ENCODE measurements around the gene LCN12. TPM values are rescaled to one million over a fixed set of nuclear protein-coding genes. Genes with fewer than 3 reads are reported as not detected.

LCN12 gene
- total and polyA plus RNA-seq, 2 donors, result 0.41 TPM; not detected in 1

DNA sequence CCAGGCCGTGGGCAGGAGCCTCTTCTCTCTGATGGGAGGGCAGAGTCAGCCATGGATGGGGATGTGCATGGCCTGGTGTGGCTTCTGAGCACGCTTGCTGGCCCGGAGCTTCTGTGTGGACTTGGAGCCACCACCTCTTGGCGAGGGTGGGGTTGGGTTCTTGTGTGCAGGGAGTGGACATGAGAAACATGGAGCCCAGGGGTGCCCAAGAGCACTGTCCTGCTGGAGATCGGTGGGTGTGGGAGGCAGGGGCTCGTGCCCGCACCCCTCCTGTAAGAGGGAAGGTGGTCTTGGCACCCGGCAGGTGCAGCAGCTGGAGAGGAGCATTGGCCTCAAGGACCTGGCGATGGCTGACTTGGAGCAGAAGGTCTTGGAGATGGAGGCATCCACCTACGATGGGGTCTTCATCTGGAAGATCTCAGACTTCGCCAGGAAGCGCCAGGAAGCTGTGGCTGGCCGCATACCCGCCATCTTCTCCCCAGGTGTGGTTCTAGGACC lies 31.3 kb upstream of the LCN12 start:
- DNase-seq (ENCODE audit: extremely low spot score), result no peak
- Histone ChIP-seq H3K4me1 (ENCODE audit: insufficient read depth) (no peaks in the 10 kb centered on the region), H3K36me3 (ENCODE audit: insufficient read depth) (no peaks in the 10 kb centered on the region), H3K27ac (ENCODE audit: low read depth) (no peak overlapping the region), H3K4me3 (ENCODE audit: low read depth, low read length) (no peak overlapping the region)
- WGBS, result 97% methylated on average over 14 of the region's 14 CpGs

GRCh38 chr9:136921307-136921706 lies 30.8 kb upstream of the LCN12 start:
- no peak for DNase-seq (ENCODE audit: extremely low spot score)
- no peak overlapping the region for H3K27ac ChIP-seq (ENCODE audit: low read depth)
- 86% methylated on average over 11 of the region's 11 CpGs for WGBS
- no peaks in the 10 kb centered on the region for H3K4me1 ChIP-seq (ENCODE audit: insufficient read depth)
- H3K4me3 ChIP-seq (ENCODE audit: low read depth, low read length), result no peak overlapping the region
- no peaks in the 10 kb centered on the region for H3K36me3 ChIP-seq (ENCODE audit: insufficient read depth)

DNA sequence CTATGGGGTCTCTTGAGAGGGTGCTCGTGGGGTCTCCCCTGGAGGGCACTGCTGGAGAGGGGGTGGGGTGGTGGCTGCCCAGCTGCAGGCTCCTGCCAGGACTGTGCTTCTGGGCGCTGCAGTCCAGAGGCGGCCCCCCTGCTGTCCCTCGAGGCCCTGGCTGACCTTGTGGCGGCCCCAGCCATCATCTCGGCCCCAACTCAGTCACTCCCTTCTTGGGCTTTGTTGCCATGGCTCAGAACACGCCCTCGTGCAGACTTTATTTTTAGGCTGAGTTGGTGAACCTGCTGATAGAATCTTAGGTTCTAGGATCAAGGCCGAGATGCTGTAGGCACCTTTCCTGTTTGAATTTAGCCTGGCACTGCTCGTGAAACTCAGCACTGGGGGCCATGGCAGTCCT lies 30.4 kb upstream of the LCN12 start:
- Histone ChIP-seq H3K27ac (ENCODE audit: low read depth) (no peak overlapping the region), H3K4me1 (ENCODE audit: insufficient read depth) (no peaks in the 10 kb centered on the region), H3K36me3 (ENCODE audit: insufficient read depth) (no peaks in the 10 kb centered on the region), H3K4me3 (ENCODE audit: low read depth, low read length) (no peak overlapping the region)
- DNase-seq (ENCODE audit: extremely low spot score), result no peak
- WGBS, result 77% methylated on average over 10 of the region's 10 CpGs

DNA sequence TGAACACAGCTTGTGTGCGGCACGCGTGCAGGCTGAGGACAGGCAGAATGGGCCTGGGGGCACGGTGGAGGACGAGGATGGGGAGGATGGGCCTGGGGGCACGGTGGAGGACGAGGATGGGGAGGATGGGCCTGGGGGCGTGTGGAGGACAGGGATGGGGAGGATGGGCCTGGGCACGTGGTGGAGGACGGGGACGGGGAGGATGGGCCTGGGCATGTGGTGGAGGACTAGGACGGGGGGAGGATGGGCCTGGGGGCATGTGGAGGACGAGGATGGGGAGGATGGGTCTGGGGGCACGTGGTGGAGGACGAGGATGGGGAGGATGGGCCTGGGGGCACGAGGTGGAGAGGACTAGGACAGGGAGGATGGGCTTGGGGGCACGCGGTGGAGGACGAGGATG lies 29.5 kb upstream of the LCN12 start:
- no peak overlapping the region for H3K27ac ChIP-seq (ENCODE audit: low read depth)
- WGBS, result 91% methylated on average over 19 of the region's 19 CpGs
- H3K4me1 ChIP-seq (ENCODE audit: insufficient read depth), result no peaks in the 10 kb centered on the region
- no peak overlapping the region for H3K4me3 ChIP-seq (ENCODE audit: low read depth, low read length)
- no peak for DNase-seq (ENCODE audit: extremely low spot score)
- no peaks in the 10 kb centered on the region for H3K36me3 ChIP-seq (ENCODE audit: insufficient read depth)

- Histone ChIP-seq H3K36me3 (ENCODE audit: insufficient read depth) (no peaks in the 10 kb centered on the region), H3K4me3 (ENCODE audit: low read depth, low read length) (no peak overlapping the region), H3K4me1 (ENCODE audit: insufficient read depth) (no peaks in the 10 kb centered on the region), H3K27ac (ENCODE audit: low read depth) (no peak overlapping the region)
- WGBS, result 96% methylated on average over 19 of the region's 19 CpGs
- DNase-seq (ENCODE audit: extremely low spot score), result no peak
These were observed 28.2 kb upstream of the LCN12 start for GRCh38 chr9:136923881-136924280.

DNA sequence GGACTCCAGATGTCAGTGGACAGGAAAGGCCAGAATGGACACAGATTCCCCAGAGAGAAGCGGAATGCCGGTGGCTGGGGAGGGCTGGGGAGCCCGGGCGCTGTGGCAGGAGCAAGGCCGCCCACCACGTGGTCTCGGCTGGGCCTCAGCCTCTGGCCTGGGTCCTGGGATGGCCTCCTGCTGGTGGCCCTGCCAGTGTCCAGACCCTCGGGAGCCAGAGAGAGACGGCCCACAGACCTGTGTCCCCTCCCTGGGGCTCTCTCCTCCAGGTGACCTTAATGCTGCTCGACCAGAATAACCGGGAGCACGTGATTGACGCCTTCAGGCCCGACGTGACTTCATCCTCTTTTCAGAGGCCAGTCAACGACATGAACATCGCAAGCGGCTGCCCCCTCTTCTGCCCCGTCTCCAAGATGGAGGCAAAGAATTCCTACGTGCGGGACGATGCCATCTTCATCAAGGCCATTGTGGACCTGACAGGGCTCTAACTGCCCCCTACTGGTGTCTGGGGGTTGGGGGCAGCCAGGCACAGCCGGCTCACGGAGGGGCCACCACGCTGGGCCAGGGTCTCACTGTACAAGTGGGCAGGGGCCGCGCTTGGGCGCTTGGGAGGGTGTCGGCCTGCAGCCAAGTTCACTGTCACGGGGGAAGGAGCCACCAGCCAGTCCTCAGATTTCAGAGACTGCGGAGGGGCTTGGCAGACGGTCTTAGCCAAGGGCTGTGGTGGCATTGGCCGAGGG lies 26.5 kb upstream of the LCN12 start:
- Histone ChIP-seq H3K4me1 (ENCODE audit: insufficient read depth) (no peaks in the 10 kb centered on the region), H3K27ac (ENCODE audit: low read depth) (no peak overlapping the region), H3K4me3 (ENCODE audit: low read depth, low read length) (no peak overlapping the region), H3K36me3 (ENCODE audit: insufficient read depth) (no peaks in the 10 kb centered on the region)
- 80% methylated on average over 33 of the region's 33 CpGs for WGBS
- no peak for DNase-seq (ENCODE audit: extremely low spot score)

GRCh38 chr9:136926154-136926704 lies 25.8 kb upstream of the LCN12 start:
- 85% methylated on average over 9 of the region's 9 CpGs for WGBS
- no peaks in the 10 kb centered on the region for H3K36me3 ChIP-seq (ENCODE audit: insufficient read depth)
- no peak overlapping the region for H3K4me3 ChIP-seq (ENCODE audit: low read depth, low read length)
- no peak overlapping the region for H3K27ac ChIP-seq (ENCODE audit: low read depth)
- H3K4me1 ChIP-seq (ENCODE audit: insufficient read depth), result no peaks in the 10 kb centered on the region
- DNase-seq (ENCODE audit: extremely low spot score), result no peak

DNA sequence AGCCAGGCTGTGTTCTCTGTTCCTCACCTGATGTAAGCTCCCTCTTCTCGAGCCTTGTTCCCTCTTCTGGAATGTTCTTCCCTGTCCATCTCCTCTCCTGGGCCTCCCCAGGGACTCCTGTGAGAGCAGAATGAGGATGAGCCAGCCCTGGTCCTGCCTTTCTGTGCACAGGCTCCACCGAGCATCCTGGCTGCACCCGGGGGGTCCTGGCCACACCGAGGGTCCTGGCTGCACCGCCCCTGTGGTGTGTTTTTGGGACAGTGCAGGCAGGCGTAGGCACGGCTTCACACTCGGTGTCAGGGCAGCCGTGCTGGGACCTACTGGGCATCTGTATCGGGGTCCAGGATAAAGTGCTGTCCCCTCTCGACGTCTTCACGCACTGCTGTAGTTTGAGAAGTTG lies 25.3 kb upstream of the LCN12 start:
- DNase-seq (ENCODE audit: extremely low spot score), result no peak
- no peak overlapping the region for H3K27ac ChIP-seq (ENCODE audit: low read depth)
- no peak overlapping the region for H3K4me3 ChIP-seq (ENCODE audit: low read depth, low read length)
- no peaks in the 10 kb centered on the region for H3K4me1 ChIP-seq (ENCODE audit: insufficient read depth)
- 95% methylated on average over 13 of the region's 13 CpGs for WGBS
- no peaks in the 10 kb centered on the region for H3K36me3 ChIP-seq (ENCODE audit: insufficient read depth)

DNA sequence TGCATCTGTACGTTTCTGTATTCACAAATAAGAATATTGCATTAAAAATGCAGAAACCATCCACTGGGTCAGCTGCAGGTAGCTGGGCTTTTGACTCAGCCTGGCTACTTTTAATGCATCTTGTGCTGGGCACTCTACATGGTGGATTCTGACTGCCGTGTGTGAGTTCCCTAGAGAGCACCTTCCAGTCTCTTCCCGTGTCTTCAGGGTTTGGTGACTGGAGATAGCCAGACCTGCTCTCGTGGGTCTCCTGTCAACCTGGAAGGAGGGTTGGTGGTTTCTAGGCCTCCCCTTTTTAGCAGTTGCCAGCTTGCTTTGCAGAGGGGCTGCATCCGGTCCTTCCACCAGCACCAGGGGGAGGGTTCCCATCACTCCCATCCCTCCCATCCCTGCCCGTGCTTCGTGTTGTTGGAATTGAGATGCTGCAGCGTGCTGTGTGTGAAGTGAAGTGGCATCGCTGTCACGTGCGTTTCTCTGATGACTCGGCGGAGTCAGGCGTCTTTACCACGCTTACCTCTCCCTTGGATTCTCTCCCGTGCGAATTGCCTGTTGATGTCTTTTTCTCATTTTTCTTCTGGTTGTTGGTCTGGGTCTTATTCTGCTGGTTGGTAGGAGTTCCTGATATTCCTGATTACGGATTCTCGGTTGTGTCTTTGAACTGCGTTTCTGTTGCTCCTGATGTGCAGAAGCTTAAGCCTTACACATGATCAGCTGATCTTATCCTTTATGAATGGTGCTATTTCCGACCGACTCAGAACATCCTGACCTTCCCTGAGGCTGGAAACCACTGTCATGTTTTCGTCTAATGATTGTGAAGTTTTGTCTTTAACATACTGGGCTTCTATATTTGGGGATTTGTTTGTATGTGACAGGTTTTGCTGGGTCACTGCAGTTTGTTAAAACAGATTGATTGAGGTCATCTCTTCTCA lies 24.5 kb upstream of the LCN12 start:
- WGBS, result 76% methylated on average over 23 of the region's 23 CpGs

DNA sequence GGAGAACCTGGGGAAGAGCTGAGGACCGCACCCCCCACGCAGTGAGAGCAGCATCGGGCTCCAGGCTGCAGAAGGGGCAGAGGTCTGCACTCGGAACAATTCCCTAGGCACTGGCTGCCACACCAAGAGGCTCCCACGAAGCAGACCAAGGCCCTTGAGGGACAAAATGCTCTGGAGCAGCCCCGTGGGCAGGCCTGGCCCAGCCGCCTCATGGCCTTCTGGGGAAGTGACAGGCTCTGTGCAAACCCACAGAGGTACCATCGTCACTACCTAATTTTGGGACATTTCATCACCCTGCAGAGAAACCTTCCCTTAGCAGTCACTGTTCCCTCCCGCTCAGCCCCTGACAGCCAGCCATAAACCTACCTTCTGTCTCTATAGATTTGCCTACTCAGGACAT lies 23.5 kb upstream of the LCN12 start:
- H3K4me1 ChIP-seq (ENCODE audit: insufficient read depth), result no peaks in the 10 kb centered on the region
- no peak overlapping the region for H3K27ac ChIP-seq (ENCODE audit: low read depth)
- H3K36me3 ChIP-seq (ENCODE audit: insufficient read depth), result no peaks in the 10 kb centered on the region
- H3K4me3 ChIP-seq (ENCODE audit: low read depth, low read length), result no peak overlapping the region
- DNase-seq (ENCODE audit: extremely low spot score), result no peak
- 77% methylated on average over 9 of the region's 9 CpGs for WGBS

More for the DNA sequence above, 24.5 kb upstream of the LCN12 start:
- no peaks in the 10 kb centered on the region for H3K4me1 ChIP-seq (ENCODE audit: insufficient read depth)
- no peak overlapping the region for H3K4me3 ChIP-seq (ENCODE audit: low read depth, low read length)
- no peak for DNase-seq (ENCODE audit: extremely low spot score)
- no peak overlapping the region for H3K27ac ChIP-seq (ENCODE audit: low read depth)
- no peaks in the 10 kb centered on the region for H3K36me3 ChIP-seq (ENCODE audit: insufficient read depth)

DNA sequence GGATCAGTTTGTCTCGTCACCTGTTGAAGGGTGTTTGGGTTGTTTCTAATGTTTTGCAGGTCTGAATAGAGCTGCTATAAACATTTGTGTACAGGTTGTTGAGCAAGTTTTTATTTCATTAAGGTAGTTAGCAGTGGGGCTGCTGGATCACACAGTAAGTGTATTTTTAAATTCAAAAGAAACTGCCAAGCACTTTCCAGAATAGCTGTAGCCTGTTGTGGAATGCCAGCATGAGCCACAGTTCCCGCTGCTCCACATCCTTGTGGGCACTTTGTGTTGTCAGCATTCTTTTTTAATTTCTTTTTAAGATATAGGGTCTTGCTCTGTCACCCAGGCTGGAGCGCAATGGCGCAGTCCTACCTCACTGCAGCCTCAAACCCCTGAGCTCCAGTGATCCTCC lies 22.1 kb upstream of the LCN12 start:
- no peak overlapping the region for H3K27ac ChIP-seq (ENCODE audit: low read depth)
- 93% methylated on average over 4 of the region's 4 CpGs for WGBS
- H3K36me3 ChIP-seq (ENCODE audit: insufficient read depth), result no peaks in the 10 kb centered on the region
- DNase-seq (ENCODE audit: extremely low spot score), result no peak
- H3K4me3 ChIP-seq (ENCODE audit: low read depth, low read length), result no peak overlapping the region
- H3K4me1 ChIP-seq (ENCODE audit: insufficient read depth), result no peaks in the 10 kb centered on the region

- Histone ChIP-seq H3K4me3 (ENCODE audit: low read depth, low read length) (no peak overlapping the region), H3K4me1 (ENCODE audit: insufficient read depth) (no peaks in the 10 kb centered on the region), H3K27ac (ENCODE audit: low read depth) (no peak overlapping the region), H3K36me3 (ENCODE audit: insufficient read depth) (no peaks in the 10 kb centered on the region)
- WGBS, result 100% methylated on average over 2 of the region's 2 CpGs
- DNase-seq (ENCODE audit: extremely low spot score), result no peak
These were observed 20.4 kb upstream of the LCN12 start for GRCh38 chr9:136931611-136932130.

- Histone ChIP-seq H3K4me3 (ENCODE audit: low read depth, low read length) (no peak overlapping the region), H3K36me3 (ENCODE audit: insufficient read depth) (no peaks in the 10 kb centered on the region), H3K27ac (ENCODE audit: low read depth) (no peak overlapping the region), H3K4me1 (ENCODE audit: insufficient read depth) (no peaks in the 10 kb centered on the region)
- 89% methylated on average over 3 of the region's 3 CpGs for WGBS
- no peak for DNase-seq (ENCODE audit: extremely low spot score)
These were observed 17.8 kb upstream of the LCN12 start for GRCh38 chr9:136934277-136934676.
